GM18867 (cell line): ENCODE data around the gene FBLN7.

Experiments
- ATAC-seq: cut with Tn5 transposase; IDR thresholded peaks from one replicate; pipeline ENCODE4 v1.9.1; 2021; ENCODE audit warnings: mild to moderate bottlenecking, moderate library complexity; ENCODE audit not compliant: unreplicated experiment

FBLN7 gene

GRCh38 chr2:112156152-112156986 lies 18.2 kb downstream of the FBLN7 start:
- no peak for ATAC-seq

DNA sequence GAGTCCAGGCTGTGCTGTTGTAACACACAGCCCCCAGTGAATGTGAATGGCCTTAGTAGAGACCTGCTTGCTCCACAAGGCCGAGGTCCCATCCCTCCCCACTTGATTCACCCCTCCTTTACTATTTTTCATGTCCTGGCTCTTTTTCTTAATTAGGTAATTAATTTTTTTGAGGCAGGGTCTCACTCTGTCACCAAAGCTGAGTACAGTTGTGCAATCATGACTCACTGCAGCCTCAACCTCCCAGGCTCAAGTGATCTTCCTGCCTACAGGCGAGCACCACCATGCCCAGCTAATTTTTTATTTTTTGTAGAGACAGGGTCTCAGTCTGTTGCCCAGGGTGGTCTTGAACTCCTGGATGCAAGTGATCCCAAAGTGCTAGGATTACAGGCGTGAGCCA lies 19.3 kb downstream of the FBLN7 start:
- no peak for ATAC-seq

- ATAC-seq: peak; percentile 56
These were observed 21.3 kb downstream of the FBLN7 start for GRCh38 chr2:112159454-112159921.

DNA sequence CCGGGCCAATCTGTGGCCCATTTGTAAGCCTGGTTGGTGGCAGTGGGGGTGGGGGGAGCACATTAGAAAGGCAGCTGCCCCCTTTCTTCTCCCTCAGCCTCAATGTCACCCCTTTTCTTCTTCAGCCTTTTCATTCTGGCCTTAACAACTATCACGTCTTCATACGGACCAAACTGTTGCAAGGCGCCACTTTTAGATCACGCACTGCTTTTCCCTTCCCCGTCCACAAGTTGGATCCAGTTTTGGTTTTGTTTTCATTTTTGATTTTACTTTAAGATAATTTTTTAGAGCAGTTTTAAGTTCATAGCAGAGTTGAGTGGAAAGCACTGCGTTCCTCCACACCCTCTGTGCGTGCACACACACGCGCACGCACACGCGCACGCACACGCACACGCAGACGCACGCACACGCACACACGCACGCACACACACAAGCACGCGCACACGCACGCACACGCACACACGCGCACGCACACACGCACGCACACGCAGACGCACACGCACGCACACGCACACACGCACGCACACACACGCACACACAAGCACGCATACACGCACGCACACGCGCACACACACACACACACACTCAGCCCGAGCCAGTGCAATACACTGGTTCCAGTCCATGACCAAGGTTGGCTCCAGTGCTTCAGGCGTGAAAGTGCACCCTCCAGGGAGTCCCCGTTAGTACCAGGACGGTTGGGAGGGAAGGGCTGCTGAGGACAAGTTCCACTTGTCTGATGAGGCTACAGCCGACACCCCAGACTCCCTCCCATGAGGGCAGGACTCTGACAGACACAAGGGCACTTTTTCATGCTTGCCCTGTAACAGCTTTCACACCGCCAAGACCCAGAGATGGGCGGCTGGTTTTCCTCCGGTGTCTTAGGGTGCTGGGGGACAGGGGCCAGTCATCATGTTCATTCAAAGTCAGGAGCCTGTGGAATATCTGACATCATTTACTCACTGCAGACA lies 22.4 kb downstream of the FBLN7 start:
- ATAC-seq: no peak

GRCh38 chr2:112161431-112162145 lies 23.4 kb downstream of the FBLN7 start:
- no peak for ATAC-seq

- no peak for ATAC-seq
These were observed 24.2 kb downstream of the FBLN7 start for GRCh38 chr2:112162341-112162740.

DNA sequence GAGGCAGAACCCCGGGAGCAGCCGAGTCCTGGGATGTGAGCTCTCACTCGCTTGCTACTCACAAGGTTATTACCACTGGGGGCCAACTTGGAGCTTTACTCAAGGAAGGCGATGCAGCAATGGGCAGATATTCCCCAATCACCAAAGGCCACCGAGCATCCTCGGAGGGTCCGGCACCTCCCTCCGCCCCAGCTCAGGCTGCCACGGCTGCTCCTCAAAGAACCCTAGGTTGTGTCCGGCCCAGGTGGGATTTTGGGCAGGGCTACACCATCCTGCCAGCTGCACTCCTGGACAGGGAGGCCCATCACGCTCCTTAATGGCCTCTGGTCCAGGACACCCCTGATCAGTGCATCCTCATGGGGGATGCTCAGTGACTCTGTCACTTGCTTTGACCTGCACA lies 24.8 kb downstream of the FBLN7 start:
- ATAC-seq: no peak

GRCh38 chr2:112163541-112163981 lies 25.4 kb downstream of the FBLN7 start:
- no peak for ATAC-seq

DNA sequence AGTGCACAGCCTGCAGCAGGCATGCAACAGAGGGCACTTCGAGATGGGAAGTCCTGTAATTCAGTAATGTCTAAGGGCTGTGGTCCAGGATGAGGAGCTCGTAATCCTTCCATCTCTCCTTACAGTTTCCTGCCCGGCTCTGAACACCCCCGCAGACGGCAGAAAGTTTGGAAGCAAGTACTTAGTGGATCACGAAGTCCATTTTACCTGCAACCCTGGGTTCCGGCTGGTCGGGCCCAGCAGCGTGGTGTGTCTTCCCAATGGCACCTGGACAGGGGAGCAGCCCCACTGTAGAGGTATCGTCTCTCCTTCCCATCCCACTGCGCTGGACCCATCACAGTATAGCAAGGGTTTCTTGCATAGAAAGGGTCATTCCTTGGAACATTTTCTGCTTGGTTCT lies 26.7 kb downstream of the FBLN7 start:
- no peak for ATAC-seq

DNA sequence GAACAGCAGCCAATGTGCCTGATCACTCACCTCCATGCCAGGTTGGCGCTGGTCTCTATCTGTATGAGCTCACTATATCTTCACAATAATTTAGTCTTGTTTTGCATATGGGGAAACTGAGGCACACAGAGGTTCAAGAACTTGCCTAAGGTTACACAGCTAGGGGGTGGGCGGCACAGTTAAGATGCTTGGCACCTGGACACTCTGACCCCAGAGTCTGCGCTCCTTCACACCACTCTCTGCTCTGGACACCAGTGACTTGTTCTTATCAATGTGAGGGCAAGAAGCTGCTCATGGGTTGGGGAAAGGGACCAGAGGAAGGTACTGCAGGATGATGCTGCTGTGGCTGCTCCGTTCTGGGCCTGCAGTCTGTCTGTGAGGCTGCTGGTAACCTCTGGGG lies 27.1 kb downstream of the FBLN7 start:
- ATAC-seq: no peak

GRCh38 chr2:112166806-112167499 lies 28.8 kb downstream of the FBLN7 start:
- no peak for ATAC-seq

DNA sequence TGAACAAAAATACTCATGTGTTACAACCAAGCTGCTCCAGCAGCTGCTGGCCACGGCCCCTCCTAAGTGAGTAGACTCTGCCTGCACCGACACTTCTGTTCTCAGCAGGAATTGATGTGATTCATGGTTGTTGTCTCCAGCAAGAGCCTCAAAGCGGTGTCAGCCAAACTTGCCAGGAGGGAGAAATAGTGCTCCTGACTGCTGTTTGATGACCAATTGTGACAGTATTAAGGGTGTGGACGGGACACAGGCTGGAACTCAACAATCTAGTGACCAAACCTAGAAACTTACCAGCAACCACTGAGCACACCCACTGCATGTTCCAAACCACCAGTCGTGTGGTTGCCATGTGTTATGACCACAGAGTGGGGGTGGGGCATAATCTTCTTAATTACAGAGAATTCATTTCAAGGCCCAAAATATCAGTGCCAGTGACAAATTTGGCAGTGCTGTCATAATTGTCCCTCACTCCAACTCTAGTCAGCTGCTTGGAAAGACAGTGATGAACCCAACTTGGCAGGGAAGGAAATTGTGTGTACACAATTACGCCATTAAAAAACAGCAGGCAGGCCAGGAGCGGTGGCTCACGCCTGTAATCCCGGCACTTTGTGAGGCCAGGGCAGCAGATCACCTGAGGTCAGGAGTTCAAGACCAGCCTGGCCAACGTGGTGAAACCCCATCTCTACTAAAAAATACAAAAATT lies 30.4 kb downstream of the FBLN7 start:
- ATAC-seq: no peak

- ATAC-seq: no peak
These were observed 32.3 kb downstream of the FBLN7 start for GRCh38 chr2:112170495-112170894.

DNA sequence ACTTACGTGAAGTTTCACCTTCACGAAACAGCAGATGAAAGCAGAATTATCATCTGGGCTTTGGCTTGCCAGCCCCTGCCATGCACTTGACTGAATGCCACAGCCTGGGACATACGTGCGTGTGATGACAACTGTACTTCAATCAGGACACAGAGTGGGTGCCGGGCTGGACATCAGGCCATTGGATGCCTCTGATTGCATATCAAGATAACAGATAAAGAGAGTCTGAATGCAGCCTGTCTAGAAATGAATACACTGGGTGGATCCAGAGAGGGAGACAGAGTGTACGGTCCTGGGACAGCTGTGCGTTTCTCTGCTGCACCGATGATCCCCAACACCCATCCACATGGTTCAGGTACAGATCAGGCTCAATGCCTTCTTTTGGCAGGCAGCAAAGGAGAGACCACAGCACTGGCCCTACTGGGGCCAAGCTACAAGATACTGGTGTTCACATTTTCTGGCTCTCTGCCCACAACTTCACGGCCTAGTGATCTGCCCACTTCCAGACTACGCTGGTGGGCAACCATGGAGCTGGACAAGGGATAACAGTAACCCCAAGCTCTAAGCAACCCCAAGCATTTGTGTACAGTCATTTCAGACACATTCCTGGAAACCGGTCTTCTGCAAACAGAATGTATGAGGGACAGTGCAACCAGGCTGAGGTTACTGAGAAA lies 35.6 kb downstream of the FBLN7 start:
- no peak for ATAC-seq

- ATAC-seq: no peak
These were observed 36.2 kb downstream of the FBLN7 start for GRCh38 chr2:112174383-112174782.

DNA sequence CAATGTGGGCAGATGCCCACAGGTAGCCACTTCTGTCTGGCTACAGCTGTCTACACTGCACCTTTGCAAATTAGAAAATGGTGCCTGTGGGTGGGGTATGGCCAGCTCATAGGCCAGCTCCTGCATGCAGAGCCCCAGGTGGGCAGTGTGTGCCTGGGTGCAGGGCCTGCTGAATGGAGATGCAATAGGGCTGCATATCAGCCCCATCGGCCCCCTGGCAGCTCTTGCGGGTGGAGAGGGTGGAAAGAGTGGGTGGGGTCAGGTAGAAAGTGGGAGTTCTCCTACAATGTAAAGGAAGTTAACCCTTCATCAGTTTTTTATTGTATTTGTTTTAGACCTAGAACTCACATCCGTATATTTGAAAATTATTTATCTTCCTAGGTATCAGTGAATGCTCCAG lies 37.1 kb downstream of the FBLN7 start:
- no peak for ATAC-seq

DNA sequence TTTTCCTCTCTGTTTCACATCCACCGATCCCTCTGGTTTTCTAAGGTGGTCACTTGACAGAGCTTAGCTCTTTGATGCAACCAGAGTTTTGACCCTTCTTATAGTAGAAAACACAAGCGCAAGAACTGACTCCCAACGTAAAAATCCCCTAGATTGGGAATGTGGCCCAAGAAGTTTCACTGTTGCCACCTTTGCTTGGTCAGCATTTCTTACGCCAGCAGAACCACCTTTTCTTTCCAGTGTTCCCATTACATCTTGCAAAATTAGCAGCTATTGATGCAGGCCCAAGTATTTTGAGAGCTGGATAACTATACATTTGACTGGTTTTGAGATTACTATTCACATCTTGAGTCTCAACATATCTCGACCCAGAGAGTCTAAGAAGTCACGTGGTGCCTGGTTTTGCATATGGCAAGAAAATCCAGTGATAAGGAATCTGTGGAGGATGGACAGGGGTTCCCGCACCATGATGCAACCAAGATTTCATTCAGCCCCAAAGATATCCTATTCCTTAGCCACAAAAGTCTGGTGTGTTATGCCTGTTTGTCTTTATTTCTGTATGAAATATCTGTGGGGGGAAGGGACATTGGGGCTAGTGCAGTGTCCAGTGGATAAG lies 37.9 kb downstream of the FBLN7 start:
- ATAC-seq: no peak

- no peak for ATAC-seq
These were observed 43.5 kb downstream of the FBLN7 start for GRCh38 chr2:112181571-112182290.
